H9 (cell line): Measurements from ENCODE around the gene TMEM61. TPM values are rescaled to one million over a fixed set of nuclear protein-coding genes. Genes with fewer than 3 reads are reported as not detected.

Experiments
- DNase-seq: peaks from one replicate; pipeline ENCODE4 v3.0.0-alpha.2; 2017
- H2AFZ ChIP-seq: one replicate; pipeline ENCODE4 v1.6.1; 2013; ENCODE audit warnings: mild to moderate bottlenecking, low read length, control low read depth, moderate library complexity
- H2AK5ac ChIP-seq: 2 replicates; pipeline ENCODE4 v1.6.1; 2013; ENCODE audit warnings: low read length, control low read depth, mixed read lengths; ENCODE audit not compliant: insufficient read length
- H2BK120ac ChIP-seq: one replicate; pipeline ENCODE4 v1.6.1; 2013; ENCODE audit warnings: low read depth, mild to moderate bottlenecking, low read length, control low read depth, inconsistent platforms; ENCODE audit not compliant: poor library complexity, severe bottlenecking
- H2BK12ac ChIP-seq: 2 replicates; pipeline ENCODE4 v1.6.1; 2013; ENCODE audit warnings: low read length, control low read depth, mixed read lengths, low read depth; ENCODE audit not compliant: insufficient read length
- H2BK15ac ChIP-seq: 2 replicates; pipeline ENCODE4 v1.6.1; 2013; ENCODE audit warnings: low read depth, low read length, control low read depth
- H2BK20ac ChIP-seq: one replicate; pipeline ENCODE4 v1.6.1; 2013; ENCODE audit warnings: low read depth, mild to moderate bottlenecking, low read length, control low read depth, inconsistent platforms; ENCODE audit not compliant: poor library complexity, severe bottlenecking
- H2BK5ac ChIP-seq: 2 replicates; pipeline ENCODE4 v1.6.1; 2013; ENCODE audit warnings: low read length, control low read depth, mixed read lengths; ENCODE audit not compliant: insufficient read length
- H3K14ac ChIP-seq: 2 replicates; pipeline ENCODE4 v1.6.1; 2013; ENCODE audit warnings: low read length, control low read depth; ENCODE audit not compliant: insufficient read depth
- H3K18ac ChIP-seq: 2 replicates; pipeline ENCODE4 v1.6.1; 2013; ENCODE audit warnings: low read depth, mild to moderate bottlenecking, mixed read lengths, low read length, control low read depth; ENCODE audit not compliant: insufficient read length
- H3K23ac ChIP-seq: 2 replicates; pipeline ENCODE4 v1.6.1; 2013; ENCODE audit warnings: low read length, control low read depth, mixed read lengths, low read depth; ENCODE audit not compliant: insufficient read length
- H3K23me2 ChIP-seq: 2 replicates; pipeline ENCODE4 v1.6.1; 2013; ENCODE audit warnings: low read depth, mild to moderate bottlenecking, mixed read lengths, low read length, control low read depth; ENCODE audit not compliant: insufficient read length, poor library complexity, severe bottlenecking
- H3K27ac ChIP-seq: 2 replicates; pipeline ENCODE4 v1.5.1; 2013; ENCODE audit warnings: low read length, control low read depth, mixed read lengths, low read depth; ENCODE audit not compliant: insufficient read length
- H3K27me3 ChIP-seq: 2 replicates; pipeline ENCODE4 v1.6.1; 2013; ENCODE audit warnings: low read length, control low read depth, inconsistent platforms; ENCODE audit not compliant: insufficient read depth
- H3K4ac ChIP-seq: 2 replicates; pipeline ENCODE4 v1.6.1; 2013; ENCODE audit warnings: low read depth, mild to moderate bottlenecking, control low read depth, inconsistent platforms, low read length, moderate library complexity
- H3K4me1 ChIP-seq: 2 replicates; pipeline ENCODE4 v1.6.1; 2013; ENCODE audit warnings: low read length, control low read depth, inconsistent platforms; ENCODE audit not compliant: insufficient read depth
- H3K4me2 ChIP-seq: 2 replicates; pipeline ENCODE4 v1.6.1; 2013; ENCODE audit warnings: low read length, control low read depth, mixed read lengths; ENCODE audit not compliant: insufficient read length, insufficient read depth
- H3K56ac ChIP-seq: 2 replicates; pipeline ENCODE4 v1.6.1; 2013; ENCODE audit warnings: low read depth, mild to moderate bottlenecking, mixed read lengths, low read length, control low read depth; ENCODE audit not compliant: insufficient read length
- H3K79me1 ChIP-seq: 2 replicates; pipeline ENCODE4 v1.6.1; 2013; ENCODE audit warnings: low read depth, mild to moderate bottlenecking, moderate library complexity, low read length, control low read depth, inconsistent platforms; ENCODE audit not compliant: insufficient read depth, poor library complexity, severe bottlenecking
- H3K79me2 ChIP-seq: 2 replicates; pipeline ENCODE4 v1.6.1; 2013; ENCODE audit warnings: low read length, control low read depth, inconsistent platforms; ENCODE audit not compliant: insufficient read depth
- H3K9ac ChIP-seq: 2 replicates; pipeline ENCODE4 v1.6.1; 2013; ENCODE audit warnings: low read length, control low read depth, mixed read lengths; ENCODE audit not compliant: insufficient read length; ENCODE audit errors: extremely low read depth
- H3K9me3 ChIP-seq: one replicate; pipeline ENCODE4 v1.6.1; 2013; ENCODE audit warnings: low read depth, low read length, inconsistent platforms; ENCODE audit not compliant: control insufficient read depth
- H3T11ph ChIP-seq: one replicate; pipeline ENCODE4 v1.6.1; 2013; ENCODE audit warnings: mild to moderate bottlenecking, low read length, control low read depth, inconsistent platforms
- H4K20me1 ChIP-seq: one replicate; pipeline ENCODE4 v1.6.1; 2013; ENCODE audit not compliant: control insufficient read depth, insufficient read length, insufficient read depth
- H4K5ac ChIP-seq: 2 replicates; pipeline ENCODE4 v1.6.1; 2013; ENCODE audit warnings: low read depth, mild to moderate bottlenecking, mixed read lengths, low read length, control low read depth; ENCODE audit not compliant: insufficient read length
- H4K8ac ChIP-seq: replicated peaks from 2 replicates; pipeline ENCODE4 v1.6.1; 2013; ENCODE audit warnings: low read length, control low read depth, mixed read lengths, low read depth; ENCODE audit not compliant: insufficient read length
- H4K91ac ChIP-seq: 2 replicates; pipeline ENCODE4 v1.6.1; 2013; ENCODE audit warnings: low read depth, mild to moderate bottlenecking, moderate library complexity, mixed read lengths, low read length, control low read depth; ENCODE audit not compliant: insufficient read length
- H3K27ac Mint-ChIP-seq, 3 experiments: 2 replicates in 2 of 3; 3 replicates in 1 of 3; pipeline ENCODE4 v1.8.0; 2020 to 2021; ENCODE audit warnings: mixed read lengths in 3 of 3, mild to moderate bottlenecking in 1 of 3, moderate library complexity in 1 of 3
- H3K27me3 Mint-ChIP-seq: 2 replicates; pipeline ENCODE4 v1.8.0; 2021; ENCODE audit warnings: low read depth, mild to moderate bottlenecking, moderate library complexity, mixed read lengths
- H3K36me3 Mint-ChIP-seq, 3 experiments: 2 replicates in 2 of 3; 3 replicates in 1 of 3; pipeline ENCODE4 v1.8.0; 2020 to 2021; ENCODE audit warnings: low read depth in 3 of 3, mixed read lengths in 3 of 3; ENCODE audit not compliant: insufficient read depth in 1 of 3
- H3K4me1 Mint-ChIP-seq, 2 experiments: 2 replicates each; pipeline ENCODE4 v1.8.0; 2020; ENCODE audit warnings: mixed read lengths in 2 of 2
- H3K4me3 Mint-ChIP-seq, 2 experiments: 2 replicates in 1 of 2; 3 replicates in 1 of 2; pipeline ENCODE4 v1.8.0; 2020 to 2021; ENCODE audit warnings: mild to moderate bottlenecking in 2 of 2, mixed read lengths in 2 of 2, moderate library complexity in 1 of 2
- H3K9me3 Mint-ChIP-seq, 2 experiments: 2 replicates in 1 of 2; 3 replicates in 1 of 2; pipeline ENCODE4 v1.8.0; 2020; ENCODE audit warnings: mild to moderate bottlenecking in 2 of 2, mixed read lengths in 2 of 2, moderate library complexity in 1 of 2
- WGBS: extraction: QIAGEN DNeasy Blood & Tissue Kit; methylation state at CpG from one replicate; pipeline ENCODE4 v1.1.7; 2013; ENCODE audit warnings: missing lambda C conversion rate, low lambda C conversion rate, mixed read lengths; ENCODE audit not compliant: insufficient read length; ENCODE audit errors: extremely low coverage; 5-methylcytosine and 5-hydroxymethylcytosine counted together
- total RNA-seq: library from RNA; stranded (reverse); gene quantifications from 2 replicates; pipeline ENCODE4 v1.2.1, GENCODE V29; 2021
- TF ChIP-seq, protein P1 (sequence below): fragments of 200-600 bp; sonication (generic); conservative IDR thresholded peaks from 3 replicates; pipeline ENCODE4 v1.8.0; 2021; ENCODE audit warnings: antibody characterized with exemption, mild to moderate bottlenecking

TMEM61 gene
- total RNA-seq, 1 experiment from 2014 or later: 0.61 TPM

DNA sequence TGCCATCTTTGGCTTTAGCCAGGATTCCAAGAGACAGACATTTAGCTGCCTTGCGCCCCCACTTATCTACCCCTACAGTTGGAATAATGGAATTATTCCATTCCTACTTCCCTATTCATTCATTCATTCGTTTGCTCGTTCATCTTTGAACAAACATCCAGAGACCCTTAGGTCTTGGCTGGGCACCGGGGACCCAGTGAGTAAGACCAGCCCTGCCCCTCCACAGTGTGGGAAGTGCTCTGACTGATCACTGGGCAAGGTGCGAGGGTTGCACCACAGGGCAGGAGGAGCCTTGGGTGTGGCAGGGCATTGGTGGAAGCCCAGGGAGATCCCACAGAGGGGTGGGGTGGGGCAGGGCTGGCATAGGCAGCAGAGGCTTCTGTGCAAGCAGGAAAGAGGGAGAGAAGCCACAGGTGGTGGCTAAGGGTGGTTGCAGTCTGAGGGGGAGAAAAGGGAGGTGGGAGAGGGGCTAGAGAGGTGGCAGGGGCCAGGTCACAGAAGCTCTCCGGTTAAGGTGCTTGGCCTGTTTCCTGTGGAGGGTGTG is 35.0 kb upstream of the TMEM61 start:
- H3K14ac ChIP-seq: no peak overlapping the region
- H3K27ac Mint-ChIP-seq: no peak overlapping the region
- no peak overlapping the region for H2BK5ac ChIP-seq
- TF ChIP-seq, protein P1, sequence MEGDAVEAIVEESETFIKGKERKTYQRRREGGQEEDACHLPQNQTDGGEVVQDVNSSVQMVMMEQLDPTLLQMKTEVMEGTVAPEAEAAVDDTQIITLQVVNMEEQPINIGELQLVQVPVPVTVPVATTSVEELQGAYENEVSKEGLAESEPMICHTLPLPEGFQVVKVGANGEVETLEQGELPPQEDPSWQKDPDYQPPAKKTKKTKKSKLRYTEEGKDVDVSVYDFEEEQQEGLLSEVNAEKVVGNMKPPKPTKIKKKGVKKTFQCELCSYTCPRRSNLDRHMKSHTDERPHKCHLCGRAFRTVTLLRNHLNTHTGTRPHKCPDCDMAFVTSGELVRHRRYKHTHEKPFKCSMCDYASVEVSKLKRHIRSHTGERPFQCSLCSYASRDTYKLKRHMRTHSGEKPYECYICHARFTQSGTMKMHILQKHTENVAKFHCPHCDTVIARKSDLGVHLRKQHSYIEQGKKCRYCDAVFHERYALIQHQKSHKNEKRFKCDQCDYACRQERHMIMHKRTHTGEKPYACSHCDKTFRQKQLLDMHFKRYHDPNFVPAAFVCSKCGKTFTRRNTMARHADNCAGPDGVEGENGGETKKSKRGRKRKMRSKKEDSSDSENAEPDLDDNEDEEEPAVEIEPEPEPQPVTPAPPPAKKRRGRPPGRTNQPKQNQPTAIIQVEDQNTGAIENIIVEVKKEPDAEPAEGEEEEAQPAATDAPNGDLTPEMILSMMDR: no peak
- no peaks in the 10 kb centered on the region for H3K79me2 ChIP-seq
- no peak overlapping the region for H3K4me3 Mint-ChIP-seq
- WGBS: no CpG with 5 or more reads among the region's 6 CpGs
- H3K18ac ChIP-seq: no peak overlapping the region
- no peak overlapping the region for H2BK120ac ChIP-seq
- H3K23ac ChIP-seq: no peak overlapping the region
- peaks cover 21% of the 10 kb centered on the region for H3K27me3 Mint-ChIP-seq
- H4K91ac ChIP-seq: no peak overlapping the region
- no peaks in the 10 kb centered on the region for H3K23me2 ChIP-seq
- no peak overlapping the region for H4K8ac ChIP-seq
- no peak overlapping the region for H3K56ac ChIP-seq
- no peak overlapping the region for H2BK15ac ChIP-seq
- no peaks in the 10 kb centered on the region; the same call in 1 of the 2 replicates for H3K4me1 ChIP-seq
- no peak overlapping the region for H2AFZ ChIP-seq
- no peak overlapping the region for H2BK20ac ChIP-seq
- peaks cover 0 to 6% (median 0%) of the 10 kb centered on the region in 3 experiments; a peak in 2 of 7 replicates for H3K36me3 Mint-ChIP-seq
- H3K9ac ChIP-seq: no peak overlapping the region
- H3K27ac ChIP-seq: no peak overlapping the region
- H4K20me1 ChIP-seq: no peaks in the 10 kb centered on the region
- H3K27me3 ChIP-seq: no peaks in the 10 kb centered on the region
- H3K4me1 Mint-ChIP-seq: peaks cover 8 to 13% of the 10 kb centered on the region in 2 experiments
- H3K4ac ChIP-seq: no peak overlapping the region
- H3K4me2 ChIP-seq: no peak overlapping the region
- no peak overlapping the region for H3T11ph ChIP-seq
- H3K9me3 Mint-ChIP-seq: peaks cover 6% of the 10 kb centered on the region in 2 experiments; a peak in 3 of 5 replicates
- no peak overlapping the region for H4K5ac ChIP-seq
- H2AK5ac ChIP-seq: no peak overlapping the region
- DNase-seq: no peak
- no peak overlapping the region for H2BK12ac ChIP-seq
- H3K9me3 ChIP-seq: no peaks in the 10 kb centered on the region
- H3K79me1 ChIP-seq: no peaks in the 10 kb centered on the region
